GM12878 (cell line): ENCODE data around the gene VIL1. TPM values are rescaled to one million over a fixed set of nuclear protein-coding genes. Genes with fewer than 3 reads are reported as not detected.

Source experiments
- ATAC-seq: fragments of 200-7000 bp; cut with Tn5 transposase; 3 replicates; pipeline ENCODE4 v1.9.1; 2020; ENCODE audit warnings: mild to moderate bottlenecking, moderate library complexity
- BruUV-seq: library from RNA; stranded (reverse); fragments of 400-500 nt; replicated peaks from 2 replicates; lab custom pipeline; 2021; lab: Mats Ljungman, UMichigan
- CTCF ChIA-PET: fragments of 300-600 bp; sonication (Branson Sonifier 250); formaldehyde crosslinking; extraction: SDS; loops from one replicate; lab custom pipeline; 2021; ENCODE audit warnings: inconsistent platforms; lab: Yijun Ruan, JAX
- POLR2A ChIA-PET: fragments of 350-600 bp; formaldehyde crosslinking; extraction: SDS; loops from one replicate; lab custom pipeline; 2021; ENCODE audit warnings: inconsistent platforms; lab: Charles Lee
- RAD21 ChIA-PET: fragments of 300-600 bp; sonication (Branson Sonifier 250); formaldehyde crosslinking; loops from one replicate; lab custom pipeline; 2023; ENCODE audit warnings: antibody characterized with exemption; ENCODE audit not compliant: unreplicated experiment; lab: Charles Lee
- SMC1A ChIA-PET: fragments of 300-600 bp; sonication (Branson Sonifier 250); formaldehyde crosslinking; loops from one replicate; lab custom pipeline; 2023; ENCODE audit not compliant: unreplicated experiment, uncharacterized antibody; lab: Charles Lee
- DNase-seq: peaks from one replicate; pipeline ENCODE4 v3.0.0-alpha.2; 2011; ENCODE audit warnings: low read depth, low spot score
- FAIRE-seq: peaks from 3 replicates; lab custom pipeline; 2011; peaks lifted over from hg19 to GRCh38; lab: Jason Lieb, UNC
- H2AFZ ChIP-seq: 2 replicates; pipeline ENCODE4 v1.6.0; 2011; ENCODE audit warnings: low read depth, low read length, control low read depth; ENCODE audit not compliant: control insufficient read depth
- H3K27ac ChIP-seq: 2 replicates; pipeline ENCODE4 v1.5.1; 2011; ENCODE audit warnings: control low read depth; ENCODE audit not compliant: control insufficient read depth, insufficient read depth
- H3K27me3 ChIP-seq, 2 experiments: replicated peaks in 1 of 2; 2 replicates each; pipeline versions ENCODE4 v1.6.0 to v1.6.1; 2011; ENCODE audit warnings: low read length in 1 of 2; ENCODE audit not compliant: control insufficient read depth in 2 of 2, insufficient read depth in 2 of 2
- H3K36me3 ChIP-seq, 2 experiments: 2 replicates each; pipeline ENCODE4 v1.5.1; 2011; ENCODE audit warnings: low read length in 1 of 2; ENCODE audit not compliant: control insufficient read depth in 2 of 2, insufficient read depth in 2 of 2
- H3K4me1 ChIP-seq: 2 replicates; pipeline ENCODE4 v1.6.1; 2011; ENCODE audit warnings: mild to moderate bottlenecking, low read length, moderate library complexity, mixed read lengths; ENCODE audit not compliant: control insufficient read depth, insufficient read depth
- H3K4me2 ChIP-seq: 2 replicates; pipeline ENCODE4 v1.6.0; 2011; ENCODE audit warnings: control low read depth; ENCODE audit not compliant: control insufficient read depth, insufficient read depth
- H3K4me3 ChIP-seq: fragments of 200-600 bp; sonication (generic); 2 replicates; pipeline ENCODE4 v1.5.1; 2016
- H3K79me2 ChIP-seq: 2 replicates; pipeline ENCODE4 v1.6.0; 2011; ENCODE audit warnings: low read length; ENCODE audit not compliant: control insufficient read depth, insufficient read depth
- H3K9ac ChIP-seq: 2 replicates; pipeline ENCODE4 v1.8.0; 2011; ENCODE audit warnings: low read length, control low read depth, mixed read lengths; ENCODE audit not compliant: control insufficient read depth, insufficient read depth
- H3K9me3 ChIP-seq: replicated peaks from 3 replicates; pipeline ENCODE4 v1.5.1; 2011; ENCODE audit warnings: mild to moderate bottlenecking, low read length; ENCODE audit not compliant: control insufficient read depth, insufficient read depth
- H4K20me1 ChIP-seq: 2 replicates; pipeline ENCODE4 v1.6.0; 2011; ENCODE audit not compliant: control insufficient read depth, insufficient read depth
- ATF3 ChIP-seq: IDR thresholded peaks from 2 replicates; pipeline ENCODE4 v1.6.1; 2011; ENCODE audit warnings: low read depth, mild to moderate bottlenecking, low read length, moderate library complexity, borderline replicate concordance; ENCODE audit errors: extremely low read depth
- ATF7 ChIP-seq: fragments of 450-650 bp; IDR thresholded peaks from 2 replicates; pipeline ENCODE4 v1.6.1; 2016; ENCODE audit warnings: low read depth, mild to moderate bottlenecking
- CEBPB ChIP-seq, 2 experiments: fragments of 150-350 bp in 1 of 2; IDR thresholded peaks; 2 replicates each; pipeline ENCODE4 v1.6.1; 2012 to 2014; ENCODE audit warnings: low read depth in 2 of 2, low read length in 2 of 2, borderline replicate concordance in 1 of 2, inconsistent platforms in 1 of 2
- IKZF2 ChIP-seq, 2 experiments: fragments of 450-650 bp; IDR thresholded peaks; 2 replicates each; pipeline ENCODE4 v1.6.1; 2017; ENCODE audit warnings: mild to moderate bottlenecking in 2 of 2, moderate library complexity in 2 of 2
- MTA3 ChIP-seq: IDR thresholded peaks from 2 replicates; pipeline ENCODE4 v1.6.1; 2012; ENCODE audit warnings: low read length, inconsistent platforms, borderline replicate concordance
- NKRF ChIP-seq: fragments of 450-650 bp; conservative IDR thresholded peaks from 2 replicates; pipeline ENCODE4 v1.6.1; 2017; ENCODE audit warnings: mild to moderate bottlenecking, moderate library complexity
- SUPT20H ChIP-seq: IDR thresholded peaks from 2 replicates; pipeline ENCODE4 v1.6.1; 2011; ENCODE audit warnings: low read depth, mild to moderate bottlenecking, low read length, moderate library complexity, borderline replicate concordance; ENCODE audit not compliant: control insufficient read depth
- TAF1 ChIP-seq: IDR thresholded peaks from 2 replicates; pipeline ENCODE4 v1.6.1; 2011; ENCODE audit warnings: mild to moderate bottlenecking, low read depth, low read length, borderline replicate concordance
- TARDBP ChIP-seq: IDR thresholded peaks from 2 replicates; pipeline ENCODE4 v1.6.1; 2016; ENCODE audit warnings: borderline replicate concordance
- TCF3 ChIP-seq: IDR thresholded peaks from 2 replicates; pipeline ENCODE4 v1.6.1; 2012; ENCODE audit warnings: low read depth, mild to moderate bottlenecking, low read length, borderline replicate concordance; ENCODE audit not compliant: insufficient read depth
- USF1 ChIP-seq: IDR thresholded peaks from 2 replicates; pipeline ENCODE4 v1.6.1; 2011; ENCODE audit warnings: borderline replicate concordance, low read depth, mild to moderate bottlenecking, moderate library complexity, mixed read lengths, low read length; ENCODE audit not compliant: insufficient read depth; ENCODE audit errors: extremely low read length
- WGBS: methylation state at CpG from one replicate; pipeline ENCODE4 v1.1.6; 2016; ENCODE audit warnings: low lambda C conversion rate; ENCODE audit not compliant: insufficient replicate concordance, insufficient coverage; ENCODE audit errors: missing lambda C conversion rate; 5-methylcytosine and 5-hydroxymethylcytosine counted together
- in situ Hi-C: fragments of 300-500 bp; cut with MboI; formaldehyde crosslinking; loops from 9 replicates; pipeline ENCODE4 v1.14.3; 2018; ENCODE audit warnings: mixed read lengths
- intact Hi-C: fragments of 100-400 bp; cut with micrococcal nuclease; formaldehyde crosslinking; loops from one replicate; pipeline ENCODE4 v1.14.2; 2022; ENCODE audit not compliant: unreplicated experiment
- polyA plus RNA-seq, 11 experiments: library from polyadenylated mRNA; depleted of rRNA in 4 of 11; unstranded in 6 of 11; stranded (reverse) in 5 of 11; fragments of >200 nt; fragmentation: Nextera tagmentation in 4 of 11; fragmentation: Illumina TruSeq in 1 of 11; extraction: Ambion mirVana in 4 of 11; extraction: Trizol in 1 of 11; gene quantifications; 1 replicate in 1 of 11; 2 replicates in 10 of 11; pipeline versions ENCODE4 v1.2.1 to v1.2.3, GENCODE V29; 2011 to 2016; ENCODE audit warnings: inconsistent platforms in 2 of 11, missing spikeins in 2 of 11, low read depth in 1 of 11
- total RNA-seq, 4 experiments: library from RNA; depleted of rRNA in 3 of 4; stranded (reverse); fragments of >200 nt in 3 of 4; fragmentation: Illumina TruSeq in 1 of 4; extraction: Trizol in 1 of 4; gene quantifications; 2 replicates each; pipeline versions ENCODE4 v1.2.1 to v1.2.3, GENCODE V29; 2013 to 2021

The VIL1 gene
- total and polyA plus RNA-seq, 10 of the 15 experiments (the other 5 are each of a cell fraction or from before 2014, with no cell fraction given): 0.03 to 1.9 (median 0.33) TPM

- POLR2A ChIA-PET: no interaction called here
- no TSS peak for BruUV-seq
- TF ChIP-seq NKRF: no peak
- TF ChIP-seq TAF1: no peak
- no peak for TF ChIP-seq ATF3
- no peak for TF ChIP-seq TARDBP
- TF ChIP-seq TCF3: no peak
- TF ChIP-seq IKZF2 (IDR thresholded peaks at IDR 0.05): no peak
- TF ChIP-seq SUPT20H: no peak
- TF ChIP-seq CEBPB (IDR thresholded peaks at IDR 0.05; ENCODE audit: borderline replicate concordance in 1 of 2, low read depth in 2 of 2, low read length in 2 of 2): no peak
- no peak for TF ChIP-seq USF1
- no peak for TF ChIP-seq MTA3
- no peak for TF ChIP-seq ATF7
- RAD21 ChIA-PET: no interaction called here
- Histone ChIP-seq H4K20me1 (no peaks in the 10 kb centered on the region), H3K9ac (no peak overlapping the region), H3K27ac (no peak overlapping the region), H3K27me3 (no peaks in the 10 kb centered on the region), H3K4me1 (no peaks in the 10 kb centered on the region), H3K36me3 (peaks cover 1 to 5% of the 10 kb centered on the region in 2 experiments), H3K79me2 (no peaks in the 10 kb centered on the region), H3K4me2 (no peak overlapping the region), H2AFZ (no peak overlapping the region), H3K4me3 (no peak overlapping the region), H3K9me3 (no peaks in the 10 kb centered on the region)
- DNase-seq: no peak
- in situ Hi-C loops (no loop called here), intact Hi-C loops (no loop called here)
- no peak for FAIRE-seq
- 54% methylated on average over 3 of the region's 3 CpGs for WGBS
- no peak for ATAC-seq
- CTCF ChIA-PET: no interaction called here
- SMC1A ChIA-PET: no interaction called here
Observed at GRCh38 chr2:218448934-218449333, 30.0 kb downstream of the VIL1 start.
